Measurements from ENCODE around the gene MAN2B1. TPM values are rescaled to one million over a fixed set of nuclear protein-coding genes. Genes with fewer than 3 reads are reported as not detected.
"Not testable (repeated sequence)": the region's sequence is repeated elsewhere in the genome, so short reads cannot be mapped to it uniquely, and the experiment has no call there.

The MAN2B1 gene
- total RNA-seq, result 36.3 TPM

GRCh38 chr19:12666265-12667048 is at the start of gene MAN2B1, which contains the start of gene WDR83:
Gene MAN2B1 (minus strand): TSS chr19:12666742. CDS start chr19:12666701, 41 bp downstream.
Gene WDR83 (plus strand): TSS chr19:12666807. CDS start chr19:12669791, 2,984 bp downstream.
- no peak for TF ChIP-seq CTCF (IDR thresholded peaks at IDR 0.05)
- intact Hi-C loops (cut with DNase I), result loop anchor here (5.0 kb wide), 3 partner anchors 104 to 1129 kb away; partner anchors contain the start of gene CNN1
- H3K27ac ChIP-seq, result peak within 1 kb of the TSS; percentile 58 to 80
- H3K9me3 ChIP-seq, result no peaks in the 10 kb centered on the region
- peaks cover 12 to 33% of the 10 kb centered on the region in 2 donors for H3K4me1 ChIP-seq
- H3K4me3 ChIP-seq, result peak within 1 kb of the TSS; percentile 71 to 81
- peak; percentile 25 to 89 for DNase-seq (ENCODE audit: low spot score in 2 of 2)
- no peaks in the 10 kb centered on the region for H3K27me3 ChIP-seq
- H3K36me3 ChIP-seq, result peaks cover 11 to 36% of the 10 kb centered on the region in 2 donors

- TF ChIP-seq CTCF (IDR thresholded peaks at IDR 0.05), result no peak
- Histone ChIP-seq H3K27me3 (no peaks in the 10 kb centered on the region), H3K9me3 (no peaks in the 10 kb centered on the region), H3K4me3 (no peak overlapping the region), H3K36me3 (peaks cover 64% of the 10 kb centered on the region in 2 donors), H3K27ac (no peak overlapping the region), H3K4me1 (peaks cover 3 to 11% of the 10 kb centered on the region in 2 donors)
- no peak for DNase-seq (ENCODE audit: low spot score in 2 of 2)
- intact Hi-C loops (cut with DNase I), result no loop called here
Measured at GRCh38 chr19:12715929-12716328, 49.4 kb upstream of the MAN2B1 start.

GRCh38 chr19:12715102-12715501 is 48.6 kb upstream of the MAN2B1 start:
- TF ChIP-seq CTCF (IDR thresholded peaks at IDR 0.05), result no peak
- H3K27ac ChIP-seq, result no peak overlapping the region
- H3K27me3 ChIP-seq, result no peaks in the 10 kb centered on the region
- intact Hi-C loops (cut with DNase I), result no loop called here
- no peak for DNase-seq (ENCODE audit: low spot score in 2 of 2)
- no peak overlapping the region for H3K4me3 ChIP-seq
- no peaks in the 10 kb centered on the region for H3K9me3 ChIP-seq
- H3K4me1 ChIP-seq, result peaks cover 0 to 2% of the 10 kb centered on the region in 2 donors
- H3K36me3 ChIP-seq, result peaks cover 72 to 73% of the 10 kb centered on the region in 2 donors

GRCh38 chr19:12713304-12713703 is 46.8 kb upstream of the MAN2B1 start:
- H3K27me3 ChIP-seq; H3K9me3 ChIP-seq; H3K27ac ChIP-seq; intact Hi-C loops (cut with DNase I); DNase-seq (ENCODE audit: low spot score in 2 of 2); H3K4me1 ChIP-seq; H3K4me3 ChIP-seq: not testable (repeated sequence)
- peaks cover 75 to 82% of the 10 kb centered on the region in 2 donors for H3K36me3 ChIP-seq

GRCh38 chr19:12712077-12712476 is 45.5 kb upstream of the MAN2B1 start:
- H3K4me3 ChIP-seq; H3K27ac ChIP-seq; H3K27me3 ChIP-seq; intact Hi-C loops (cut with DNase I); H3K4me1 ChIP-seq; DNase-seq (ENCODE audit: low spot score in 2 of 2); H3K9me3 ChIP-seq: not testable (repeated sequence)
- peaks cover 78 to 92% of the 10 kb centered on the region in 2 donors for H3K36me3 ChIP-seq
- TF ChIP-seq CTCF (IDR thresholded peaks at IDR 0.05), result peak; percentile 23 to 39 (median 29)

GRCh38 chr19:12711187-12711586 is 44.6 kb upstream of the MAN2B1 start:
- TF ChIP-seq CTCF (IDR thresholded peaks at IDR 0.05), result no peak
- H3K9me3 ChIP-seq, result no peaks in the 10 kb centered on the region
- H3K4me1 ChIP-seq, result no peaks in the 10 kb centered on the region
- H3K27me3 ChIP-seq, result no peaks in the 10 kb centered on the region
- H3K27ac ChIP-seq, result no peak overlapping the region
- peaks cover 82 to 93% of the 10 kb centered on the region in 2 donors for H3K36me3 ChIP-seq
- H3K4me3 ChIP-seq, result no peak overlapping the region
- no peak for DNase-seq (ENCODE audit: low spot score in 2 of 2)
- intact Hi-C loops (cut with DNase I), result no loop called here
